ENCODE results near the gene GOLGA8N. TPM values are rescaled to one million over a fixed set of nuclear protein-coding genes. Genes with fewer than 3 reads are reported as not detected.
"Not testable (repeated sequence)": the region's sequence is repeated elsewhere in the genome, so short reads cannot be mapped to it uniquely, and the experiment has no call there.

Gene GOLGA8N
- total RNA-seq, 1 experiment from 2014 or later, result 3.1 TPM

DNA sequence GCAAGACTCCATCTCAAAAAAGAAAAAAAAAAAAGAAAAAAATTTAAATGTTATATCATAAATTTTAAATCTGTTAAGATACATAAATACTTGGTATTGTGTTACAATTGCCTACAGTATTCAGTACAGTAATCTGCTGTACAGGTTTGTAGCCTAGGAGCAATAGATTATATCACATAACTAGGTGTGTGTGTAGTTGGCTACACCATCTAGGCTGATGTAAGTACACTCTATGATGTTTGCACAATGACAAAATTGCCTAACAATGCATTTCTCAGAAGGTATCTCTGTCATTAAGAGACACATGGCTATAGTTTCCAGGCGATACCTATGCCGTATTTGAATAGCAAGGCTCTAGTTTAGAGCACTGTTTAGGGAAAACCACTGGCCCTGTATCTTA lies 16.3 kb downstream of the GOLGA8N start:
- H3K36me3 ChIP-seq (ENCODE audit: insufficient read depth, low read length, poor library complexity, severe bottlenecking); CTCF ChIA-PET; BruUV-seq (replicated peaks); H3K4me1 ChIP-seq (ENCODE audit: insufficient read depth, low read length, poor library complexity, severe bottlenecking); H3K4me3 ChIP-seq (ENCODE audit: low read depth, low read length, poor library complexity, severe bottlenecking); H3K9me3 ChIP-seq (ENCODE audit: low read depth, low read length, poor library complexity, severe bottlenecking); H3K27ac ChIP-seq (ENCODE audit: low read depth, low read length, poor library complexity, severe bottlenecking); H3K27me3 ChIP-seq (replicated peaks; ENCODE audit: insufficient read depth, low read depth, low read length, poor library complexity); intact Hi-C loops (cut with micrococcal nuclease; ENCODE audit: unreplicated experiment); DNase-seq (ENCODE audit: low spot score); POLR2A ChIA-PET (ENCODE audit: low non-redundant PET): not testable (repeated sequence)

DNA sequence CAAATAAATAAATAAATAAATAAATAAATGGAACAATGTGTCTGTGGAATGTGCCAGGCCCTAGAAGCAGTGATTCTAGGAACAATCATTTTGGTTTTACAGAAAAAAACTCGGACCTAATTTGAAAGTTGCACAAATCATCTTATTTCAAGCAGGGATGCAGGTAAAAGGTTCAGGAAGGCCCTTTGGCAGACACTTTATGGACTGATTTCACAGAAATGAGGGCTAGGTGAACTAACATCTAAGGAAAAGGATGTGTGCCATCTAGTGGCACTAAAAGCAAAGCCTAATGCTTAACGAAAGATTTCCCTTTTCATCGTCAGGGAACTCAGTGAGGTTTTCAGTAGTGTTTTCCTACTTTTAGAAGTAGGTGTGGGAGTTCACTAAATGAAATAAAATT lies 17.5 kb downstream of the GOLGA8N start:
- H3K9me3 ChIP-seq (ENCODE audit: low read depth, low read length, poor library complexity, severe bottlenecking); H3K4me1 ChIP-seq (ENCODE audit: insufficient read depth, low read length, poor library complexity, severe bottlenecking); intact Hi-C loops (cut with micrococcal nuclease; ENCODE audit: unreplicated experiment); BruUV-seq (replicated peaks); H3K4me3 ChIP-seq (ENCODE audit: low read depth, low read length, poor library complexity, severe bottlenecking); POLR2A ChIA-PET (ENCODE audit: low non-redundant PET); H3K27ac ChIP-seq (ENCODE audit: low read depth, low read length, poor library complexity, severe bottlenecking); H3K36me3 ChIP-seq (ENCODE audit: insufficient read depth, low read length, poor library complexity, severe bottlenecking); CTCF ChIA-PET; H3K27me3 ChIP-seq (replicated peaks; ENCODE audit: insufficient read depth, low read depth, low read length, poor library complexity): not testable (repeated sequence)
- DNase-seq (ENCODE audit: low spot score), result peak; percentile 56
- TF ChIP-seq, protein P1, sequence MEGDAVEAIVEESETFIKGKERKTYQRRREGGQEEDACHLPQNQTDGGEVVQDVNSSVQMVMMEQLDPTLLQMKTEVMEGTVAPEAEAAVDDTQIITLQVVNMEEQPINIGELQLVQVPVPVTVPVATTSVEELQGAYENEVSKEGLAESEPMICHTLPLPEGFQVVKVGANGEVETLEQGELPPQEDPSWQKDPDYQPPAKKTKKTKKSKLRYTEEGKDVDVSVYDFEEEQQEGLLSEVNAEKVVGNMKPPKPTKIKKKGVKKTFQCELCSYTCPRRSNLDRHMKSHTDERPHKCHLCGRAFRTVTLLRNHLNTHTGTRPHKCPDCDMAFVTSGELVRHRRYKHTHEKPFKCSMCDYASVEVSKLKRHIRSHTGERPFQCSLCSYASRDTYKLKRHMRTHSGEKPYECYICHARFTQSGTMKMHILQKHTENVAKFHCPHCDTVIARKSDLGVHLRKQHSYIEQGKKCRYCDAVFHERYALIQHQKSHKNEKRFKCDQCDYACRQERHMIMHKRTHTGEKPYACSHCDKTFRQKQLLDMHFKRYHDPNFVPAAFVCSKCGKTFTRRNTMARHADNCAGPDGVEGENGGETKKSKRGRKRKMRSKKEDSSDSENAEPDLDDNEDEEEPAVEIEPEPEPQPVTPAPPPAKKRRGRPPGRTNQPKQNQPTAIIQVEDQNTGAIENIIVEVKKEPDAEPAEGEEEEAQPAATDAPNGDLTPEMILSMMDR (conservative IDR thresholded peaks at IDR 0.05; ENCODE audit: low read depth, low read length), result peak; percentile 25; the same call in 1 of the 2 replicates

DNA sequence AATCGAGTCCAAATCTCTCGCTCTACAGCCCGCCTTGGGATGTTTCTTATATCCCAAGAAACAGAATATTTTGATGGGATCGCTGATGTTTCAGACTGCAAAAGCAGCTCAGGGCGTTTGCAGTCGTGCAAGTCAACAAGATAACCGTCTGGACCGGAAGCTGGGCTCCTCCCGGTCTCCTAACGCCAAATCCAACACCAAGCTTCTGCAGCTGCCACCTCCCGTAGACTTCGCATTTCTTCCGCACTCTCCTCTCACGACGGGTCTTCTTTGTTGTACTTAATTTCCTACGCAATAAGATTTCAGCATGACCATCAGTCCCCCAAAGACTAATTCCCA lies 21.4 kb downstream of the GOLGA8N start:
- H3K9me3 ChIP-seq (ENCODE audit: low read depth, low read length, poor library complexity, severe bottlenecking); CTCF ChIA-PET; H3K27me3 ChIP-seq (replicated peaks; ENCODE audit: insufficient read depth, low read depth, low read length, poor library complexity); H3K4me1 ChIP-seq (ENCODE audit: insufficient read depth, low read length, poor library complexity, severe bottlenecking); intact Hi-C loops (cut with micrococcal nuclease; ENCODE audit: unreplicated experiment); DNase-seq (ENCODE audit: low spot score); POLR2A ChIA-PET (ENCODE audit: low non-redundant PET); H3K36me3 ChIP-seq (ENCODE audit: insufficient read depth, low read length, poor library complexity, severe bottlenecking): not testable (repeated sequence)
- peak overlapping the region; percentile 62 for H3K4me3 ChIP-seq (ENCODE audit: low read depth, low read length, poor library complexity, severe bottlenecking)
- TSS peak; percentile 89 for BruUV-seq (replicated peaks)
- H3K27ac ChIP-seq (ENCODE audit: low read depth, low read length, poor library complexity, severe bottlenecking), result peak overlapping the region; percentile 95

DNA sequence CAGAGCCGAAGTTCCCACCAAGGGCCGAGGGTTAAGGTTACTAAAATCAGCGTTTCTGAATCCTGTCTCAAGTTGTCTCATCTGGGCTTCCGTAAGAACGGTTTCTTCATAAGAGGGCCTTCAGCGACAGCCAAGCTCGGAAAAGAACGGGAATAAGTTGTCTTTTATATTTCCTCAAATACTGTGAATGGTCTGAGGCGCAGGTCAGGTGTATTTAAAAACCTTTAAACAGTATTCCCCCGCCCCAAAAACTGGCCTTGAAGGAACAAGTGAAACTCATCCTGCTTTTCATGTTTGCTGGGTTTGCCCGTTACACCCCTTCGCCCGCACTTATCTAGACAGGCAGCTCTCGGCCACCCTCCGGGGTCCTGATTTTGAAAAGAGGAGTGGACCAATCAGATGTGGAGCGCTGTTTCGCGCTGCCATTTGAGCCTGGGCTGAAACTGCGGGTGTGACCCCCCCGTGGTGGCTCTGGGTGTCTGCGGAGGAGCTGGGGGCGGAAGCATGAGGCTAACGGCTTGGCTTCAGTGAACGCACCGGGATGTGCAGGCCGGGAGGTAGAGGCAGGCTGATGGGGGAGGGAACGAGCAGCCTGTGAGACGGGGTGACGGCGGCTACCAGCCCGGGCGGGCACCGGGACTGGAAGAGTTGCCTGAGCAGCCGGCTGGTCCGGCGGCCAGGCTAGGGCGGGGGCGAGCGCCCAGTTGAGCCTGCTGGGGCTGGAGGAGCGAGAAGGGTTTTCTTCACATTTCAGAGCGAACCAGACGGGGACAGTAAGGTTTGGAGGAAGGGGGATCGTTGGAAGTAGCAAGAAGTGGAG lies 22.0 kb downstream of the GOLGA8N start, which contains the start of gene ARHGAP11A:
Gene ARHGAP11A (plus strand): TSS at position 454 of the 820 bp plus-strand sequence. CDS start 708 bp downstream, outside the sequence.
- H3K36me3 ChIP-seq (ENCODE audit: insufficient read depth, low read length, poor library complexity, severe bottlenecking); intact Hi-C loops (cut with micrococcal nuclease; ENCODE audit: unreplicated experiment); H3K9me3 ChIP-seq (ENCODE audit: low read depth, low read length, poor library complexity, severe bottlenecking); H3K27me3 ChIP-seq (replicated peaks; ENCODE audit: insufficient read depth, low read depth, low read length, poor library complexity); BruUV-seq (replicated peaks); CTCF ChIA-PET; H3K4me1 ChIP-seq (ENCODE audit: insufficient read depth, low read length, poor library complexity, severe bottlenecking): not testable (repeated sequence)
- Histone ChIP-seq H3K4me3 (ENCODE audit: low read depth, low read length, poor library complexity, severe bottlenecking) (peak within 1 kb of the TSS; percentile 62), H3K27ac (ENCODE audit: low read depth, low read length, poor library complexity, severe bottlenecking) (peak within 1 kb of the TSS; percentile 95)
- DNase-seq (ENCODE audit: low spot score), result peak; percentile 94
- POLR2A ChIA-PET (ENCODE audit: low non-redundant PET), result interaction anchor here (0.5 kb wide), 1 partner anchor 1644 kb away, joined by 4 read pairs; no protein-coding TSS in a partner anchor

DNA sequence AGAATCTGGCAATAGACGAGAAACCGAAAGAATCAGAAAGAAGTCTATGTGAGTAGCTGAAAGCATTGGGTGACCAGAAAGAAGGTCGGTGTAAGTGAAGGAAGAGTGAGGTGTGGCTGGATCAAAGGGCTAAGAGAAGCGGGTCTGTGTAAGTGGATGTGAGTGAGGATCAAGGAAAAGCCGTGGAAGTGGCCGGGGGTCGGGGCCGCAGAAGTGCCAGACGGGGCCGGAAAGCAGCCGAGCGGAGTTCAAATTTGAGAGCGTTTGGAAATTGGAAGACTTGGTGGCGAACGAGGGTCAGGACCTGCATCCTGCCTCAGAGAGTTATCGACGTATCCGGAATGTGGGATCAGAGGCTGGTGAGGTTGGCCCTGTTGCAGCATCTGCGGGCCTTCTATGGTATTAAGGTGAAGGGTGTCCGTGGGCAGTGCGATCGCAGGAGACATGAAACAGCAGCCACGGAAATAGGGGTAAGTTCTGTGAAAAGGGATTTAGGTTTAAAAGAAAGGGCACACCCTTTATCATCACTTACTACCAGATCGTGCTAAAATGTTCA lies 22.7 kb downstream of the GOLGA8N start:
- H3K36me3 ChIP-seq (ENCODE audit: insufficient read depth, low read length, poor library complexity, severe bottlenecking); H3K9me3 ChIP-seq (ENCODE audit: low read depth, low read length, poor library complexity, severe bottlenecking); intact Hi-C loops (cut with micrococcal nuclease; ENCODE audit: unreplicated experiment); H3K27me3 ChIP-seq (replicated peaks; ENCODE audit: insufficient read depth, low read depth, low read length, poor library complexity); H3K4me1 ChIP-seq (ENCODE audit: insufficient read depth, low read length, poor library complexity, severe bottlenecking); DNase-seq (ENCODE audit: low spot score); CTCF ChIA-PET: not testable (repeated sequence)
- POLR2A ChIA-PET (ENCODE audit: low non-redundant PET), result interaction anchor here (0.5 kb wide), 1 partner anchor 1644 kb away, joined by 4 read pairs; no protein-coding TSS in a partner anchor
- Histone ChIP-seq H3K27ac (ENCODE audit: low read depth, low read length, poor library complexity, severe bottlenecking) (peak overlapping the region; percentile 95), H3K4me3 (ENCODE audit: low read depth, low read length, poor library complexity, severe bottlenecking) (peak overlapping the region; percentile 62)
- TSS peak; percentile 85 for BruUV-seq (replicated peaks)

All from A673 (cell line).